ENCODE data around the gene LHCGR.

LHCGR gene

DNA sequence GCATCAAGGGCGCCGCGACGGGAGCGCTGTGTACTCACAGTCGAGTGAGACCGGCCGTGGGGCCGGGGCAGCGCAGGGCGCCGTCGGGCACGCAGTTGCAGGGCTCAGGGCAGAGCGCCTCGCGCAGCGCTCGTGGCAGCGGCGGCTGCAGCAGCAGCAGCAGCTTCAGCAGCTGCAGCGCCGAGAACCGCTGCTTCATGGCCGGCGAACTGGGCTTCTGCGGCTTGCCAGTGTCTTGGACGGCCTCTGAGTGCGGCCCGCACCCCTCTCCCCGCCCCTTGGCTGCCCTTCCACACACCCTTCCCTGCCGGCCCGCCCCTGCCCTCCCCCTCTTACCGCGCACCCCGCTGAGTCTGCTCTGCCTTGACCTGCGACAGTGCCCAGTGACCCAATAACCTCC, at the start of gene LHCGR:
Gene LHCGR, minus strand, starts transcription at position 252 of the 400 bp plus-strand sequence. Its CDS starts 53 bp downstream, at position 199.
- no peak for DNase-seq (ENCODE audit: low spot score)

- DNase-seq (ENCODE audit: low spot score): no peak
Measured at GRCh38 chr2:48799601-48800000, 44.1 kb upstream of the LHCGR start.

DNA sequence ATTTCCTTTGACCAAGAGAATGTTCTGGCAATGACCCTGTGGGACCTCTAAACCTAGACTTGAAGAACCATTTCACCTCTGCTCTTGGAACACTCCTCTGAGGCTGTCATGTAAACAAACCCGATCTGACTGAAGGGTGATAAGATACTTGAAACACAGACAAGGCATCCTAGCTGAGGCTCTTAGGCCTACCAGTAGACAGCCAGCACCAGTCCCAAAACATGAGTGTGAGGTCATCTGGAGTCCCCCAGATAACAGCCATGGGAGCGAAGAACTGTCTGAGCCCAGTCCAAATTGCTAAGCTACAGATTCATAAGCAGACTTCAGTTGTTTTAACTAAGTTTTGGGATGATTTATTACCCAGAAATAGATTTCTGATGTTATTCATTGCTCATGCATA, 39.5 kb upstream of the LHCGR start:
- no peak for DNase-seq (ENCODE audit: low spot score)

- DNase-seq (ENCODE audit: low spot score): no peak
Measured at GRCh38 chr2:48793671-48794070, 38.1 kb upstream of the LHCGR start.

DNA sequence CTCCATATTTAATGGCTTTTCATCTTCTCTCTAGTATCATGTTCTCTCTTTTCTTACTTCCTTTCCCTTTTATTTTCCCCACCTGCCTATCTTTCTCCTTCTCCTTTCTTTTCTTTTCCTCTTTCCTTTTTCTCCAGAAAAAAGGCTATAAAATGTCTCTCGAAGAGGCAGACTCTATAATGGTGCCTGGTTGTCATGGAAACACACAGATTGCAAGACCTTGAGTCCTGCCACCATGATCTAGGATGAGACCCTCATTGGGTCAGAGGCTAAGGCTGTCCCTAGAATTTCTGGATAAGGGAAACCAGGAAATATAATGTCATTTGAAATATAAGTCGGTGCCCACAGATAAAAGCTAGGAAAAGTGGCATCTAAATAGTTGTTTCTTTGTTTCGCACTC, 36.5 kb upstream of the LHCGR start:
- no peak for DNase-seq (ENCODE audit: low spot score)

- no peak for DNase-seq (ENCODE audit: low spot score)
Measured at GRCh38 chr2:48790407-48791170, 35.1 kb upstream of the LHCGR start.

DNA sequence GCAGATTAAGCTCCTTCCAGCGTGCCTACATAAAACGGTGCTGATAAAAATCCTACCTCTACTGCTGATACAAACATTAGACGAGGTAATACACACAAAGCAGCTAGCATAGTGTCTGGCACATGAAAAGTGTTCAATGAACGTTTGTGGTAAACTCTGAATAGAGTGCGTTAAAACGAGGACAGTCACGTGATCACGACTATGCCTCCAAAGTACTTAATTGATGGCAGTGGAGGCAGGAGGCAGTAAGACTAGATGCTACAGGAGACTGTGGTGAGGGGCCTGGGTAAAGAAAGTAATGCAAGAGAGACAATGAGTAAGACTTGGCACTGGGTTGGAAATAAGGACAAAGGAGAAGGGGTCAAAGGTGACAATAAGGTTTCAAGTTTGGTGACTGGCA, 32.1 kb upstream of the LHCGR start:
- DNase-seq (ENCODE audit: low spot score): no peak

GRCh38 chr2:48781366-48781765, 25.8 kb upstream of the LHCGR start:
- no peak for DNase-seq (ENCODE audit: low spot score)

DNA sequence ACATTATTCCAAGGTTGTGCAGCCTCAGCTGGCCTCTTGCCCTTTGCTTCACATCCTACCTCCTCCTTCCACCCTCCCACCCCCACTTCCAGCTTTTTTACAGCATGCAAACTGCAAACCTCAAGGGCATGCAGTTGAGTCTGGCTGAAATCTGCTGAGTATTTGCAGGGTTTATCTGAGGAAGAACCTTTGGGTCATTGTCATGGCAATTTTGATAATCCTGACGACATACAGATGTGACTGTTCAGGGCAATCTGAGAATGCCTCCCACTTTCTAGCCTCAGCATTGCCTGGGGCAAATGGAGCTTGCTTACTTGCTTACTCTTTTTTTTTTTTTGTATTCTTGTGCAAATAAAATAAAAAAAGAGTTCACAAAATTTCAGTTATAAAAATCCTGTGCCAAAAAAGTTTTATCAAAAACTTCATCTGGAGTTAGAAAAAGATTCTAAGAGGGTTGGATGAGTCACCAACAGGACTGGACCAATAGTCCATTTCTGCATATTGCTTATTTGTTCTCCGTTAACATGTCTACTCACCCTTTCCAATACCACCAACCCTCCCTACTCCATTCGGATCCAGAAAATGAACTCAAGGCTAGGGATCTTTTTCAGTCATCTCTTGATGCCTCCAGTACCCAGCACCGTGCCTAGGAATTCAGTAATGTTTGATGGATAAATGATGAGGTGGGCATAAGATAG, 23.6 kb upstream of the LHCGR start:
- no peak for DNase-seq (ENCODE audit: low spot score)

DNA sequence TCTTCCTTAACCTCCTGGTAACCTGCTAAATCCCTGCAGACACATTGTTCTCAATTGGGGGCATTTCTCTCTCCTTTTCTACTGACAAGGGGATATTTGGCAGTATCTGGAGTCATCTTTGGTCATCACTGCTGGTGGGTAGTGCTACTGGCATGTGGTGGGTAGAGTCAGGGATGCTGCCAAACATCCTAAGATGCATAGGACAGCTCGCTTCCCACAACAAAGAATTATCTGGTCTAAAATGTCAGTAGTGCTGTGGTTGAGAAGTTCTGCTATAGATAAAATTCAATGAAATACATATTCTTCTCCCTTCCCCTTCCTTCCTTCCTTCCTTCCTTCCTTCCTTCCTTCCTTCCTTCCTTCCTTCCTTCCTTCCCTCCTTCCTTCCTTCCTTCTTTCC, 18.7 kb upstream of the LHCGR start:
- no peak for DNase-seq (ENCODE audit: low spot score)

DNA sequence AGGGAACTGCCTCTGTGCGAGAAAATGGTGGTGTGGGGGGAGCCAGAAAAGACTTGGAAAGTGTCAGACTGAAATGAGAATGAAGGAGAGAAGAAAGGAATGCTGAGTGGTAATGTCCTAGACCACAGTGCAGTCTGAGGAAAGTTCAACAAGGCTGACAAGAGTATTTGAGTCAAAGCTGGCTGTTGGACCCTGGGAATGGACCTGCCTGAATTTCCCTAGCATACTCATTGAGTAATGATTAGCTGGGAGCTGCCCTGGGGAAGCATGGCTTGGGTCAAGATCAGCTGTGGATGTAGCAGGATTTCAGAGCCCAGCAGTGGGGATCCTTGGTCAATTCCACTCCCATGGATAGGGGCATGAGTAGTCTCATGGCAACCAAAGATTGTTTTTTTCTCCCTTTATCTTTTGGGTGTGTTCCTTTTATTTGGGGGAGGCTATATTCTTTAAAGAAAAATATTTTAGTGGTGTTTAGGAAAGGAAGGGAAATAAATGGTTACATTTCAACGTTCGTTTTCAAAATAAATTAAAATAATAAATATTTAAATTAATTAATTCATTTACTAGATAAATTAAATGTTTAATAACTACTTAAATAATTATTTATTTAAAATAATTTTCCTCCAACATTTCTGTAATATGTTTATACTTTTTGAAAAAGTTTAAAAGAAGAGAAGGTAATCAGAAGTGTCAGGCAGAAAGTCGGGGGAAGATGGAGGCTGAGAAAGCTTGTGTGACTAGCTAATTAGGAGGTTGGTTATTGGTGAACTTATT, 15.9 kb upstream of the LHCGR start:
- DNase-seq (ENCODE audit: low spot score): no peak

DNA sequence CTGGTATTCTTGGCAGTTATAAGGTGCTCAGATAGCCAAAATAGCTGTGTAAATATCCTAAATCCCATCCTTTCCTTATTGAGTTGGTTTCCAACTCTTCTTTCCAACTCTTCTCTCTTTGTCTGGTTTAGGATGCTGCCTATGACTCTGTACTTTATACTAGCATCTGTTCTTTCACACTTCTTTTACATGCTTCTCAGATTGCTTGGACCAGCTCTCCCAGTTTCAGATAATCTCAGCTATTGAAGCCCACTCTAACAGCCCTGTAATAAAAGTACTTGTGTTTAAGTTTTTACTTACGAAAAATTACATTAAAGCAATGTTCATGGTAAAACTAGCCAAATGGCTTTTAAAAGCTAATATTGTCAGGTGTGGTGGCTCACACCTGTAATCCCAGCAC, 14.7 kb upstream of the LHCGR start:
- no peak for DNase-seq (ENCODE audit: low spot score)

GRCh38 chr2:48768669-48769068, 13.1 kb upstream of the LHCGR start:
- DNase-seq (ENCODE audit: low spot score): no peak

- DNase-seq (ENCODE audit: low spot score): no peak
Measured at GRCh38 chr2:48767330-48767729, 11.8 kb upstream of the LHCGR start.

DNA sequence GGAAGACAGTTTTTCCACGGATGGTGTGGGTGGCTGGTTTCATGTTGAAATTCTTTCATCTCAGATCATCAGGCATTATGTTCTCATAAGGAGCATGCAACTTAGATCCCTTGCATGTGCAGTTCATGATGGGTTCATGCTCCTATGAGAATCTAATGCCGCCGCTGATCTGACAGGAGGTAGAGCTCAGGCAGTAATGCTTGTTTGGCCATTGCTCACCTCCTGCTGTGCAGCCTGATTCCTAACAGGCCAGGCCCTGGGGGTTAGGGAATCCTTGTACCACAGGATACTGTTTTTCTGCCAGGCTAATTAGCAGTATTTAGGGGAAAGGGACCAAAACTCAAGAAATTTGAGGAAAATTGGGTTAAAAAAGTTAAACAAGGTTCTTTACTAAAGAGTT, 5.3 kb upstream of the LHCGR start:
- DNase-seq (ENCODE audit: low spot score): no peak

DNA sequence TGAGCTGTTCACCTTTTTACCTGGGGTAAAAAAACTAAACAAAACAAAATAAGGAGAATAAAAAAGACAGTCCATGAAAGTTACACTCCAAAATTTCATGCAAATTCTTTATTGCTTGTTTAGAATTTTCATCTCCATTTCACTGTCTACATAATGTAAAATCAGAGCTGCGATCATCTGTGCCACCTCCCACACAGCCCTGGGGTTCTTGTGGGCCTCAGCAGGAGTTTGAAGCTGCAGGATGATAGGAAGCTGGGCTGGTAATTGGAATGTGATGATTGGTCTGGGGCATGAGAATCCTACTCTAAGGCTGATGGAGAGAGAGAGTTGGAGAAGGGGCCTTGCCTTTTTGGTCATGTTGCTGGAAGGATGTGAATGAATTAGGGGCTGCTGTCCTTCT, 4.2 kb upstream of the LHCGR start:
- no peak for DNase-seq (ENCODE audit: low spot score)

GRCh38 chr2:48756289-48756688, 765 bp upstream of the LHCGR start:
- DNase-seq (ENCODE audit: low spot score): no peak

- DNase-seq (ENCODE audit: low spot score): no peak
Measured at GRCh38 chr2:48754874-48755273, 650 bp downstream of the LHCGR start.

DNA sequence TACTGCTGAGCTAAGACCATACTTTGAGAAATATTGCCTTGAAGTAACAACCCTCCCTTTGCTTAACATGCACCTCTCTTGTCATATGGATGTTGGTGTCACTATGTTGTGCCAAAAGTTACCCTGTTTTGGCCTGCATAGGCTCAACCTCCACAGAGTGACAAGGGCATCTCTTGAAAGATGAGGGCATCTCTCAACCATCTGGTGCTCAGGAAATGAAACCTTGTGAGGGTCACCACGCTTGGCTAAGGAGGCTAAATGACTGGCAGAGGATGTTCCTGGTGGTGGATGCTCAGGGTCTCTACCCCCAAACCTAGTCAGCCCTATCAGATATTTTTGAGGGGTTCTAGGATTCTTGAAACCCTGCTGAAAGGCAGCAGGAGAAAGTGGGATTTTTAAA, 2.3 kb downstream of the LHCGR start:
- DNase-seq (ENCODE audit: low spot score): no peak

DNA sequence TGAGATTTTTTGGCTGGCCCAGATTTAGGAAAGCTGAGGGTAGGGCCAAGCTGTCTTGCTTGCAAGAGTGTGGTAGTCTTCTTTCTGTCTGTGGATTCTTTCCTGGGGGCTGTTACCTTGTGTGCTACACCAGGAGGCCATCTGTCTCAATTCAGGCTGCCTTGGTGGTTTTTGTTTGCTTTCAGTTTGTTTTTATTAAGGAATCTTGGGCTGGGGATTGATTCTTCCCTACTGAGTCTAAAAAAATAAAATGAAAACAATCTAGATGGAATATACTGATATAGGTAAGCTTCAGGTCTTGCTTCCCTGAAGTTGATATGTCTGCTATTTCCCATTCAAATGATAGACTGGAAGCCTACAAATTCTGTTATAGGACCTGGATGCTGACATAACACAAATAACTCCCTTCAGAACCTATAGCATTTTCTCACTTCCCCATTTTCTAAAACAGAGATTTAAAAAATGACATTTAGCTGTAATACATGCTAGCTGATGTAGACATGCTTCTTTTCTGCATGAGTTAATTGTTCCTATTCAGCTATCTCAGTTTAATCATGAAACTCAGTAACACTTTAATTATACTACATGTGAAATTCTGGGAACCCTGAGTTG, 5.3 kb downstream of the LHCGR start:
- no peak for DNase-seq (ENCODE audit: low spot score)

GRCh38 chr2:48749291-48750127, 6.0 kb downstream of the LHCGR start:
- DNase-seq (ENCODE audit: low spot score): no peak

GRCh38 chr2:48747319-48747718, 8.2 kb downstream of the LHCGR start:
- DNase-seq (ENCODE audit: low spot score): no peak

Measured in hematopoietic multipotent progenitor cell treated with erythropoietin and hydrocortisone succinate and interleukin-3 and kit ligand, for 17 days (in vitro differentiated cells).